MM.1S (cell line): ENCODE measurements around the gene MACIR.

Experiments used
- DNase-seq: peaks from one replicate; pipeline ENCODE4 v3.0.0-alpha.2; 2015
- H2AFZ ChIP-seq: fragments of 300-600 bp; sonication (generic); 2 replicates; pipeline ENCODE4 v1.6.0; 2016; ENCODE audit warnings: antibody characterized with exemption, low read length
- H3F3A ChIP-seq: fragments of 300-600 bp; sonication (generic); 2 replicates; pipeline ENCODE4 v1.6.1; 2016; ENCODE audit warnings: mild to moderate bottlenecking, antibody characterized with exemption, low read length, moderate library complexity, mixed read lengths; ENCODE audit not compliant: insufficient read depth
- H3K27ac ChIP-seq: fragments of 300-600 bp; sonication (generic); 2 replicates; pipeline ENCODE4 v1.5.1; 2016; ENCODE audit warnings: mild to moderate bottlenecking, low read length
- H3K27me3 ChIP-seq: fragments of 300-600 bp; sonication (generic); replicated peaks from 2 replicates; pipeline ENCODE4 v1.6.0; 2016; ENCODE audit warnings: low read length; ENCODE audit not compliant: insufficient read depth
- H3K36me3 ChIP-seq: fragments of 300-600 bp; sonication (generic); replicated peaks from 2 replicates; pipeline ENCODE4 v1.6.1; 2016; ENCODE audit warnings: mild to moderate bottlenecking, low read length, mixed read lengths; ENCODE audit not compliant: insufficient read depth
- H3K4me1 ChIP-seq: fragments of 300-600 bp; sonication (generic); 2 replicates; pipeline ENCODE4 v1.6.1; 2016; ENCODE audit warnings: low read length, mixed read lengths
- H3K4me2 ChIP-seq: fragments of 300-600 bp; sonication (generic); 2 replicates; pipeline ENCODE4 v1.6.0; 2016; ENCODE audit warnings: low read depth, low read length
- H3K4me3 ChIP-seq: fragments of 300-600 bp; sonication (generic); 2 replicates; pipeline ENCODE4 v1.5.1; 2016; ENCODE audit warnings: low read length, mixed read lengths
- H3K79me2 ChIP-seq: fragments of 300-600 bp; sonication (generic); 2 replicates; pipeline ENCODE4 v1.6.1; 2016; ENCODE audit warnings: mixed run types, low read length, mixed read lengths
- H3K9ac ChIP-seq: fragments of 300-600 bp; sonication (generic); 2 replicates; pipeline ENCODE4 v1.6.1; 2016; ENCODE audit warnings: low read length, mixed read lengths
- H3K9me2 ChIP-seq: fragments of 300-600 bp; sonication (generic); replicated peaks from 2 replicates; pipeline ENCODE4 v1.6.1; 2016; ENCODE audit warnings: mild to moderate bottlenecking, low read length, mixed read lengths; ENCODE audit not compliant: insufficient read depth
- H3K9me3 ChIP-seq: fragments of 300-600 bp; sonication (generic); replicated peaks from 2 replicates; pipeline ENCODE4 v1.6.1; 2016; ENCODE audit warnings: mild to moderate bottlenecking, low read length, mixed read lengths; ENCODE audit not compliant: insufficient read depth
- H4K20me1 ChIP-seq: fragments of 300-600 bp; sonication (generic); 2 replicates; pipeline ENCODE4 v1.6.1; 2016; ENCODE audit warnings: mild to moderate bottlenecking, low read length, moderate library complexity, mixed read lengths; ENCODE audit not compliant: insufficient read depth
- CTCF ChIP-seq: fragments of 300-600 bp; sonication (generic); IDR thresholded peaks from 2 replicates; pipeline ENCODE4 v1.5.1; 2016; ENCODE audit warnings: antibody characterized with exemption, low read length, mixed read lengths
- EZH2 ChIP-seq: fragments of 300-600 bp; sonication (generic); optimal IDR thresholded peaks from 2 replicates; pipeline ENCODE3; 2017; ENCODE audit warnings: low read depth, mild to moderate bottlenecking, antibody characterized with exemption, low read length, mixed read lengths
- EZH2phosphoT487 ChIP-seq: fragments of 300-600 bp; sonication (generic); IDR thresholded peaks from 2 replicates; pipeline ENCODE4 v1.6.1; 2018; ENCODE audit warnings: antibody characterized with exemption, low read length

MACIR gene

GRCh38 chr5:103298117-103298516 is 39.6 kb downstream of the MACIR start:
- H3K27me3 ChIP-seq: no peaks in the 10 kb centered on the region
- H3K36me3 ChIP-seq: no peaks in the 10 kb centered on the region
- no peak overlapping the region for H3K4me2 ChIP-seq
- no peaks in the 10 kb centered on the region for H3K9me3 ChIP-seq
- H3K4me3 ChIP-seq: no peak overlapping the region
- no peaks in the 10 kb centered on the region for H3F3A ChIP-seq
- H2AFZ ChIP-seq: no peak overlapping the region
- DNase-seq: no peak
- H3K27ac ChIP-seq: no peak overlapping the region
- no peaks in the 10 kb centered on the region for H3K79me2 ChIP-seq
- peaks cover 5% of the 10 kb centered on the region for H3K4me1 ChIP-seq
- no peak overlapping the region for H3K9ac ChIP-seq
- no peak for TF ChIP-seq CTCF
- TF ChIP-seq EZH2: no peak
- TF ChIP-seq EZH2phosphoT487: no peak
- H3K9me2 ChIP-seq: no peaks in the 10 kb centered on the region
- no peaks in the 10 kb centered on the region for H4K20me1 ChIP-seq

- H3K9me3 ChIP-seq: no peaks in the 10 kb centered on the region
- peaks cover 5% of the 10 kb centered on the region for H3K4me1 ChIP-seq
- H3K9me2 ChIP-seq: no peaks in the 10 kb centered on the region
- H3K36me3 ChIP-seq: no peaks in the 10 kb centered on the region
- H3K27me3 ChIP-seq: no peaks in the 10 kb centered on the region
- no peak for DNase-seq
- no peak overlapping the region for H3K9ac ChIP-seq
- H3K4me2 ChIP-seq: no peak overlapping the region
- H3K79me2 ChIP-seq: no peaks in the 10 kb centered on the region
- no peaks in the 10 kb centered on the region for H3F3A ChIP-seq
- H3K4me3 ChIP-seq: no peak overlapping the region
- no peak overlapping the region for H3K27ac ChIP-seq
- TF ChIP-seq EZH2phosphoT487: no peak
- TF ChIP-seq CTCF: no peak
- TF ChIP-seq EZH2: no peak
- H2AFZ ChIP-seq: no peak overlapping the region
- H4K20me1 ChIP-seq: no peaks in the 10 kb centered on the region
Observed at GRCh38 chr5:103298607-103299188, 40.1 kb downstream of the MACIR start.

- H3K4me2 ChIP-seq: no peak overlapping the region
- H2AFZ ChIP-seq: no peak overlapping the region
- no peak overlapping the region for H3K9ac ChIP-seq
- no peak for TF ChIP-seq CTCF
- TF ChIP-seq EZH2: no peak
- TF ChIP-seq EZH2phosphoT487: no peak
- no peak for DNase-seq
- H3F3A ChIP-seq: no peaks in the 10 kb centered on the region
- no peaks in the 10 kb centered on the region for H3K27me3 ChIP-seq
- no peaks in the 10 kb centered on the region for H3K9me3 ChIP-seq
- H3K4me1 ChIP-seq: no peaks in the 10 kb centered on the region
- H4K20me1 ChIP-seq: no peaks in the 10 kb centered on the region
- H3K79me2 ChIP-seq: no peaks in the 10 kb centered on the region
- H3K27ac ChIP-seq: no peak overlapping the region
- H3K9me2 ChIP-seq: no peaks in the 10 kb centered on the region
- H3K4me3 ChIP-seq: no peak overlapping the region
- no peaks in the 10 kb centered on the region for H3K36me3 ChIP-seq
Observed at GRCh38 chr5:103305809-103306208, 47.2 kb downstream of the MACIR start.
